Uterus (tissue), 2 donors: ENCODE results near the gene OR2T6.

Experiments used
- CTCF ChIP-seq, 4 experiments: fragments of 200-600 bp in 2 of 4; fragments of 450-650 bp in 2 of 4; sonication (generic) in 2 of 4; IDR thresholded peaks; one replicate each; pipeline ENCODE4 v1.5.1; 2016 to 2019; ENCODE audit warnings: antibody characterized with exemption in 4 of 4, mild to moderate bottlenecking in 2 of 4, moderate library complexity in 1 of 4
- POLR2A ChIP-seq, 2 donors: fragments of 450-650 bp; IDR thresholded peaks; one replicate each; pipeline ENCODE4 v1.6.1; 2016; ENCODE audit warnings: antibody characterized with exemption in 2 of 2, mild to moderate bottlenecking in 1 of 2, moderate library complexity in 1 of 2

DNA sequence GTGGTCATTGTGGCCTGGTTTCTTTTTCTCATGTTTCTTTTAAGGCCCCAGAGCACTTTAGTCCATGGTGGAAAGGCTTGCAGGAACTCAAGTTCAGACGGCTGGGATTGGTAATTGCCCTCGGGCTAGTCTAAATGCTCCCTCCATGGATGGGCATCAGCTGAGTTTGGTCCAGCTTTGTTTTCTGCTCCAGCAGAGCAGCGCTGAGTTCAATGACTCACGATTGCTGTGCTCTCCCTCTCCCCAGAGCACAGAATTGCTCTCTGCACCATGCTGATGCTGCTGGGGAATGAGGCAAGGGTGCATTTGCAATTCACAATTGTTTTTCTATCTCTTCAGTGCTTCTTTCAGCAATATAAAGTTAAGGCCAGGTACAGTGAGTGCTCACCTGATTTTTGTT lies 1.8 kb upstream of the OR2T6 start:
- TF ChIP-seq CTCF (IDR thresholded peaks at IDR 0.05) (no peak), POLR2A (IDR thresholded peaks at IDR 0.05) (no peak)
